Testis (tissue), 2 donors: ENCODE results near the gene ELF5.

Source experiments
- CTCF ChIP-seq, 3 experiments: fragments of 450-650 bp in 2 of 3; fragments of 200-600 bp in 1 of 3; sonication (generic) in 1 of 3; IDR thresholded peaks; one replicate each; pipeline ENCODE4 v1.5.1; 2016 to 2019; ENCODE audit warnings: antibody characterized with exemption in 3 of 3, mild to moderate bottlenecking in 2 of 3, moderate library complexity in 1 of 3
- POLR2A ChIP-seq: fragments of 450-650 bp; IDR thresholded peaks from one replicate; pipeline ENCODE4 v1.6.1; 2017; ENCODE audit warnings: antibody characterized with exemption, mild to moderate bottlenecking, moderate library complexity

- TF ChIP-seq CTCF (IDR thresholded peaks at IDR 0.05) (no peak), POLR2A (no peak)
Measured at GRCh38 chr11:34433899-34434298, 79.7 kb downstream of the ELF5 start.
